HG03521 (cell line): ENCODE measurements around the gene UBAP1L.
"Not testable (repeated sequence)": the region's sequence is repeated elsewhere in the genome, so short reads cannot be mapped to it uniquely, and the experiment has no call there.

Source experiments
- ATAC-seq: cut with Tn5 transposase; IDR thresholded peaks from one replicate; pipeline ENCODE4 v1.9.1; 2021; ENCODE audit warnings: mild to moderate bottlenecking, moderate library complexity; ENCODE audit not compliant: unreplicated experiment

UBAP1L gene

DNA sequence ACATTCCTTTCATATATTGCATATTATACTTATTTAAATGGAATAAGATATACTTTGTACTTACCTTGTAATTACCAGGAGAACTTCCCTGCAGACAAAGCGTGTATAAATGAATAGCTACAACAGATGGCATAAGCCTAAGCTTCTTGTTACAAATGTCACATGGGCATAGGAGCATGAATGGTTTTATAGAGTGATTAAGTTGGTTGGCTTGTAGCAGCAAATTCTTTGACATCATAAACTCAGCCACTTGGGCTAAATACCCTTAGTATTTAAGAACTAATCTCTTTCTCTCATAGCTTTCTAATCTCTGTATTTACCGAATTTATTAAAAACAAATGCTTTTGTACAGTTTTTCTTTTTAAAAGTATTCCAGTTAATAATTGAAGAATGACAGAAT, at the start of gene UBAP1L:
Gene UBAP1L, minus strand, starts transcription at position 115 of the 400 bp plus-strand sequence. CDS start 8,985 bp downstream, outside the sequence.
- no peak for ATAC-seq

DNA sequence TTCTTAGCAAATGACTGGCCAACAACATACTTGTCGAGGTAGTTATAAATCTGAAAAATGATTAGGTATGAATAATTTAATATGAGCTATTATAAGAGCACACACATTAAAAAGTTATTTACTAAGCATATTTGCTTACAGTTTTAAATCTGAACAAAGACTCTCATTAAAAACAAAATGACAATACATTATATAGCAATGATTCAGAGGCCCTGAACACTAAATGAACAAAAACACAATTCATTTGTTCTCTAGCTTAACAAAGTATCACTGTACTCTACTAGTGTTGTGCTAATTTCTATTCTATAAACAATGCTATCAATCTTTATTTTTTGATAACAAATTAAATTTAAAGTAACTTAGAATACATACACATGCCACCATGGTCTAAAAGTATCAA, 49.1 kb upstream of the UBAP1L start:
- no peak for ATAC-seq

DNA sequence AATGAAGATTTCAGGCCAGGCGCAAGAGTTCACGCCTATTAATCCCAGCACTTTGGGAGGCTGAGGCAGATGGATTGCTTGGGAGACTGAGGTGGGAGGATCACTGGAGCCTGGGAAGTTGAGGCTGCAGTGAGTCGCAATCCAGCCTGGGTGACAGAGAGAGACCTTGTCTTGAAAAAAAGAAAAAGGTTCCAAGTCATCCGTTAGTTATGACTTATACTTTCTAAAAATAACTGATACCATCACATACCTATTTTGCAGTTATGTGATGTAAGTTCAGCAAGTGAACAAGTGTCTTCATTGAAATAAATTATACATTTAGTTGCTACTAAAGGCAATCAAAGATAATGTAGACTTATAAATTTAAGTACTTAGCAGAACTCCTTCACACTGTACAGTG, 48.0 kb upstream of the UBAP1L start:
- no peak for ATAC-seq

DNA sequence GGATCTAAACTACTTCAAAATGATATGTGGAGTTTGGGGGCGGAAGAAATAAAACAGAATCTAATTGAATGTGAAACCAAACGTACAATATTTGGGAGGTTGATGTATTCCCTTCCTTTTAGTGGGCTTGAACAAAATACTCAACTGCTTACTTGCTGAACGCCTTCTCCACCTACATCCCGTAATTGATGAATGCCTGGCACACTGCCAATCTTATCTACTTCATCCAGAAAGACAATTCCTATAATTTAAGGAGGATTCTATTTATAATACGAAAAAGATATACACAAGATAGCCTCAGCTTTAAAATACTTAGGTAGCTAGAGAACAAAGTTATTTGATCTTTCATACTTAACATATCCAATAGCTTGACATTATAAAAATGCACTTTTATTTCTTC, 41.7 kb upstream of the UBAP1L start:
- ATAC-seq, result no peak

GRCh38 chr15:65154720-65155119, 39.7 kb upstream of the UBAP1L start:
- no peak for ATAC-seq

DNA sequence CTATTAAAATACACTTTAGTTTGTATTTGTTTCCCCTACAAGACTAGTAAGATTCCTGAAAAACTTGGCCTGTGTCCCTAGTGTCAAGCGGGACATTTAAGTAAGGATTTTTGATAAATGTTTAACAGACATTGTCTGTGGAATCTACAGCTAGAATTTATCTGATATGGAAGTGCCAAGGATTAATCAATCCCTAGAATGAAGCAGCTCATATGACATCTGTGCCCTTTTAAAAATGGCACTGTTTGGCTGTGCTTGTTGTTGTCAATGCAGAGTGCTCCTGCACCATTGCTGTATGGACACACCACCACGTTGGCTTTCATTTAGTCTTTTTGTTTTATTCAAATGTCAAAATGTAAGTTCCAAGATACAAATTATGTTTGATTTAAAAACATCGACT, 32.9 kb upstream of the UBAP1L start:
- no peak for ATAC-seq

- ATAC-seq, result no peak
Observed at GRCh38 chr15:65146438-65146837, 31.4 kb upstream of the UBAP1L start.

- not testable (repeated sequence) for ATAC-seq
Observed at GRCh38 chr15:65138631-65139030, 23.6 kb upstream of the UBAP1L start.

- not testable (repeated sequence) for ATAC-seq
Observed at GRCh38 chr15:65137893-65138292, 22.9 kb upstream of the UBAP1L start.

- ATAC-seq, result not testable (repeated sequence)
Observed at GRCh38 chr15:65137089-65137488, 22.1 kb upstream of the UBAP1L start.

DNA sequence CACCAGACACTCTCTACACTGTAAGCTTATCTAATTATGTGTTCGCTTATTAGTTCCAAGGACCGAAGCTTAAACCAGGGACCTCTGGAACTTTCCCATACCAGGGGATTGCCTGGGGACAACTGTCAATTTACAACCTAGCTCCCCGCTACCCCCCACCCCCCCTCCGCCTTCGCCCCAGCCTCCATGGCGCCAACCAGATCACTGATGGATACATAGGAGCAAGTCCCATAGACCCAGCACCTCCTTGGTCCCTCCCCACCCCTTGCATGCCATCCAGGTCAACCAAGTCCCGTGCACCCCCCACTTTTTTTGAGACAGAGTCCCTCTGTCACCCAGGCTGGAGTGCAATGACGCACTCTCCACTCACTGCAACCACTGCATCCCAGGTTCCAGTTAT, 19.5 kb upstream of the UBAP1L start:
- no peak for ATAC-seq

- ATAC-seq, result peak; percentile 74
Observed at GRCh38 chr15:65133548-65134200, 18.7 kb upstream of the UBAP1L start, which contains the start of gene PDCD7. PDCD7 (minus strand) TSS chr15:65133808; CDS start chr15:65133781, 27 bp downstream.

DNA sequence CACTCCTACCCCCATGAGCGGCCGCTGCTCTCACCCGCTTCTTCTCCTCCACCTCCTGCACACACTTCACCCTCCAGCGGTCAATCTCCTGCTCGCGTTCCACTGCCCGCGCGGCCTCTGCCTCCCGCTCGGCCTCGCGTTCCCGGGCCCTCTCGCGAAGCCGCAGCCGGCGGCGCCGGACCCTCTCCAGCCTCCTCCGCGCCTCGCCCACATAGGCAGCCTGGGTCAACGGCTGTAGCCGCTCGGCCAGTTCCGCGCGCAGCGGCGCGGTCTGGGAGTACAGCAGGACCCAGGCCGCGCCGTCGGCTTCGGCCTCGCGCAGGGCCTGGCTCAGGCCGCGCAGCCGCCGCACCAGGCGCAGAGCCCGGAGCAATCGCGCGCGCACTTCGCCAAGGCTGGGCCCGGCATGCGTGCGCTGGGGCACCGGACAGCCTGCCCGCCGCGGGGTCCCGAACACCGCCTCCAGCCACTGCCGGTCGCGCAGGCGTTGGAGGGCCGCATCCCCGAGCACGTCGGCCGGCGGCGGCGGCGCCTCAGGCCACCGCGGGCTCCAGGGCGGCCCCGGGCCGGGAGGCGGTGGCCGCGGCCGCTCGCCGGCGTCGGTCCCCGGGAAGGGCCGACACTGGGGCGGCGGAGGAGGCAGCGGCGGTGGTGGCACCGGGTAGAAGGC, 18.0 kb upstream of the UBAP1L start:
- peak; percentile 53 for ATAC-seq

DNA sequence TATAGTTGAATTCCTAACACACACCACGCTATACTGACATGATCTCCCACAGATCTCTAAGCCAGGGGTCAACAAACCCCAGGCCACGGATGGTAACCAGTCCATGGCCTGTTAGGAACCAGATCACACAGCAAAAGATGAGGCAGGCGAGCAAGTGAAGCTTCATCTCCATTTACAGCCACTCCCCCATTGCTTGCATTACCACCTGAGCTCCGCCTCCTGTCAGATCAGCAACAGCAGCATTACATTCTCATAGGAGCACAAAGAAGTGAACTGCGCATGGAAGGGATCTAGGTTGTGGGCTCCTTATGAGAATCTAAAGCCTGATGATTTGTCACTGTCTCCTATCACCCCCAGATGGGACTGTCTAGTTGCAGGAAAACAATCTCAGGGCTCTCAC, 15.9 kb upstream of the UBAP1L start:
- no peak for ATAC-seq

DNA sequence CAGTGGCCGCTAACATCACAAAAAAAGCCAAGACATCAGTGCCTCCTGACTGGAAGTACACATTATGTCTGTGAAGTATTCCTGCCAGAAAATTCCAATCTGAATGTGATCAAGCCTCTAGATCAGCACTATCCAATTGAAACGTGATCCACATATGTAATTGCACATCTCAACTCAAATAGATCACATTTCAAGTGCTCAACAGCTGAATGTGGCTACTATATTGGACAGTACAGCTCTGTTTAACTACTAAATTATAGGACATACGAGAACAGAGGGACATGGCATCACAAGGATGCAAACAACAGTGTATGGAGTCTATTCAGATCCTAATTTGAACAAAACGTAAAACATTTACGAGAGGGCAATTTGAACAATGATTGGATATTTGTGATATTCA, 542 bp upstream of the UBAP1L start:
- no peak for ATAC-seq

GRCh38 chr15:65110676-65111292, 4.2 kb downstream of the UBAP1L start:
- no peak for ATAC-seq

GRCh38 chr15:65106011-65106590, 8.9 kb downstream of the UBAP1L start:
- ATAC-seq, result no peak

GRCh38 chr15:65105038-65105437, 10.0 kb downstream of the UBAP1L start:
- ATAC-seq, result no peak

DNA sequence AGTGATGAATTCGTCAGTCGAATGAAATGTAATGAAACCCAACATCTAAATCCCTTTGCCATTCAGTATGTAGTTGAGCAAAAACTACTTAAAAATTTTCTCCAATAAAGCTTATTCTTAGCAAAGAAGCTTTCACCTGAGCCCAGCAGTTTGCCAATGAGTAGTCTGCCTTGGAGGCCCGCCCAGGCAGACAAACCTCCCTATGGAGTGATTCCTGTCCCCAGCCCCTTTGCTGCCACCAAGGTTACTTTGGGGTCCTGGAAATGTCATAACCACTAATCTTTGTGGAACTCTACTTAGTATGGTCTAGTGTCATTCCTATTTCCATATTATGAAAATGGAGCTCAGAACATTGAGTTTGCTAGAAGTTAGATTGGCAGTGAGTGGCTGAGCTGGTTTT, 12.1 kb downstream of the UBAP1L start:
- no peak for ATAC-seq

- no peak for ATAC-seq
Observed at GRCh38 chr15:65101891-65102708, 12.9 kb downstream of the UBAP1L start.

DNA sequence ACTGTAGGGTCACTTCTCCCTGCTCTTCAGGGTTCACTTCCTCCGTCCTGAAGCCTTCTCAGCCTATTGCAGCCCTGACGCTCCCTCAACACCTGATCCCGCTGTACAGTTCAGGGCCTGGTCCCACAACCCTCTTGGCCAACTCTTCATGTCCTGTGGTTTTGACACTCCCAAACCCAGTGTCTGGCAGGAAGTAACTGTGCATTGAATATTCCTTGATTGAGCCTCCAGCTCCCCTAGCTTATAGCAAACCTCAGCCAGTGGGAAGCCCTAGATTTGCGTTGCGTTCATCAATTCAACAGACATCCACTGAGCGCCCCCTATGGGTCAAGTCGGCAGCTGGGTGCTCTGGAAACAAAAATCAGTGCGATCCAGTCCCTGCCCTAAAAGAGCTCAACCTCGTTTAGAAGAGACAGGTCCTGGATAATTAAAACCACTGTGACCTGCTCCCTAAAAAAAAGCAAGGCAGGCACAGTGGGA, 13.5 kb downstream of the UBAP1L start:
- no peak for ATAC-seq
